IMR-90 (cell line): ENCODE measurements around the gene ZNF644. TPM values are rescaled to one million over a fixed set of nuclear protein-coding genes. Genes with fewer than 3 reads are reported as not detected.

Experiments
- ATAC-seq: fragments of 200-7000 bp; cut with Tn5 transposase; 2 replicates; pipeline ENCODE4 v1.9.1; 2020; ENCODE audit warnings: low read depth, mild to moderate bottlenecking, moderate library complexity
- BruUV-seq: library from RNA; stranded (reverse); fragments of 400-500 nt; replicated peaks from 2 replicates; lab custom pipeline; 2021; lab: Mats Ljungman, UMichigan
- CTCF ChIA-PET: fragments of 300-600 bp; formaldehyde crosslinking; extraction: SDS; loops from one replicate; lab custom pipeline; 2021; ENCODE audit warnings: antibody characterized with exemption; lab: Yijun Ruan, JAX
- POLR2A ChIA-PET: fragments of 300-600 bp; sonication (Branson Sonifier 250); formaldehyde crosslinking; loops from one replicate; lab custom pipeline; 2022; ENCODE audit warnings: antibody characterized with exemption; ENCODE audit not compliant: unreplicated experiment; lab: Charles Lee
- DNase-seq: peaks from one replicate; pipeline ENCODE4 v3.0.0; 2013
- H2AFZ ChIP-seq: replicated peaks from 2 replicates; pipeline ENCODE3; 2013; ENCODE audit warnings: low read length, mild to moderate bottlenecking; ENCODE audit not compliant: poor library complexity
- H2AK5ac ChIP-seq: 2 replicates; pipeline ENCODE4 v1.6.1; 2013; ENCODE audit warnings: low read depth, low read length, inconsistent platforms
- H2AK9ac ChIP-seq: replicated peaks from 2 replicates; pipeline ENCODE3; 2013; ENCODE audit warnings: mild to moderate bottlenecking, low read depth, low read length, moderate library complexity; ENCODE audit not compliant: poor library complexity
- H2BK120ac ChIP-seq: 2 replicates; pipeline ENCODE4 v1.6.1; 2013; ENCODE audit warnings: low read depth, low read length, inconsistent platforms
- H2BK15ac ChIP-seq: 3 replicates; pipeline ENCODE4 v1.6.1; 2013; ENCODE audit warnings: low read depth, low read length, inconsistent platforms
- H2BK20ac ChIP-seq: 2 replicates; pipeline ENCODE4 v1.6.1; 2013; ENCODE audit warnings: low read depth, mild to moderate bottlenecking, inconsistent platforms, low read length, moderate library complexity
- H2BK5ac ChIP-seq: 2 replicates; pipeline ENCODE4 v1.6.1; 2013; ENCODE audit warnings: mild to moderate bottlenecking, low read depth, low read length, inconsistent platforms; ENCODE audit not compliant: poor library complexity, severe bottlenecking
- H3K14ac ChIP-seq: replicated peaks from 2 replicates; pipeline ENCODE4 v1.6.1; 2013; ENCODE audit warnings: low read depth, low read length, inconsistent platforms
- H3K18ac ChIP-seq: 2 replicates; pipeline ENCODE4 v1.6.1; 2013; ENCODE audit warnings: low read depth, low read length, control low read depth
- H3K23ac ChIP-seq: 2 replicates; pipeline ENCODE4 v1.6.1; 2013; ENCODE audit warnings: low read depth, low read length, inconsistent platforms
- H3K27ac ChIP-seq: 2 replicates; pipeline ENCODE4 v1.5.1; 2013; ENCODE audit warnings: mild to moderate bottlenecking, control low read depth, low read length; ENCODE audit not compliant: insufficient read depth
- H3K27me3 ChIP-seq: 2 replicates; pipeline ENCODE4 v1.6.1; 2013; ENCODE audit warnings: low read length; ENCODE audit not compliant: control insufficient read depth, insufficient read depth
- H3K36me3 ChIP-seq: 2 replicates; pipeline ENCODE4 v1.6.1; 2013; ENCODE audit warnings: low read length, mixed read lengths; ENCODE audit not compliant: control insufficient read depth, insufficient read depth
- H3K4ac ChIP-seq: 2 replicates; pipeline ENCODE4 v1.6.1; 2013; ENCODE audit warnings: low read depth, low read length, inconsistent platforms
- H3K4me1 ChIP-seq: 2 replicates; pipeline ENCODE4 v1.6.1; 2013; ENCODE audit warnings: low read length, mixed read lengths; ENCODE audit not compliant: control insufficient read depth, insufficient read depth
- H3K4me2 ChIP-seq: 2 replicates; pipeline ENCODE4 v1.6.1; 2013; ENCODE audit warnings: low read depth, mild to moderate bottlenecking, control low read depth, low read length, moderate library complexity
- H3K4me3 ChIP-seq: 2 replicates; pipeline ENCODE4 v1.5.1; 2013; ENCODE audit warnings: low read depth, mild to moderate bottlenecking, control low read depth, low read length, moderate library complexity; ENCODE audit not compliant: insufficient read depth
- H3K56ac ChIP-seq: 2 replicates; pipeline ENCODE4 v1.6.1; 2013; ENCODE audit warnings: low read length, inconsistent platforms; ENCODE audit not compliant: insufficient read depth; ENCODE audit errors: extremely low read depth
- H3K79me1 ChIP-seq, 2 experiments: 2 replicates each; pipeline ENCODE4 v1.6.1; 2013; ENCODE audit warnings: low read length in 2 of 2, inconsistent platforms in 1 of 2, low read depth in 1 of 2
- H3K9ac ChIP-seq: 2 replicates; pipeline ENCODE4 v1.6.1; 2013; ENCODE audit warnings: low read depth, low read length, control low read depth
- H3K9me1 ChIP-seq: 2 replicates; pipeline ENCODE4 v1.6.1; 2013; ENCODE audit warnings: low read length, inconsistent platforms; ENCODE audit not compliant: insufficient read depth
- H3K9me3 ChIP-seq: 2 replicates; pipeline ENCODE4 v1.6.1; 2013; ENCODE audit warnings: low read length; ENCODE audit not compliant: control insufficient read depth, insufficient read depth
- H4K20me1 ChIP-seq: 2 replicates; pipeline ENCODE4 v1.6.1; 2013; ENCODE audit warnings: low read length, inconsistent platforms; ENCODE audit not compliant: insufficient read depth
- H4K5ac ChIP-seq: 2 replicates; pipeline ENCODE4 v1.6.1; 2013; ENCODE audit warnings: mild to moderate bottlenecking, low read depth, low read length, control low read depth
- H4K8ac ChIP-seq, 2 experiments: 2 replicates each; pipeline ENCODE4 v1.6.1; 2013; ENCODE audit warnings: low read depth in 2 of 2, low read length in 2 of 2, control low read depth in 1 of 2, inconsistent platforms in 1 of 2
- H4K91ac ChIP-seq: 2 replicates; pipeline ENCODE4 v1.6.1; 2013; ENCODE audit warnings: low read depth, low read length, inconsistent platforms; ENCODE audit not compliant: insufficient read depth
- BHLHE40 ChIP-seq: fragments of 150-350 bp; IDR thresholded peaks from 2 replicates; pipeline ENCODE4 v1.6.1; 2016; ENCODE audit warnings: mild to moderate bottlenecking, low read depth, low read length
- CEBPB ChIP-seq: IDR thresholded peaks from 2 replicates; pipeline ENCODE4 v1.6.1; 2012; ENCODE audit warnings: low read depth, low read length, improper control_type of control experiment
- CHD1 ChIP-seq: IDR thresholded peaks from 2 replicates; pipeline ENCODE4 v1.6.1; 2012; ENCODE audit warnings: low read depth, low read length, improper control_type of control experiment
- FOS ChIP-seq: fragments of 150-350 bp; IDR thresholded peaks from 2 replicates; pipeline ENCODE4 v1.6.1; 2016; ENCODE audit warnings: low read depth, low read length
- MAFK ChIP-seq: IDR thresholded peaks from 2 replicates; pipeline ENCODE4 v1.6.1; 2012; ENCODE audit warnings: low read depth, low read length, improper control_type of control experiment
- MAZ ChIP-seq: IDR thresholded peaks from 2 replicates; pipeline ENCODE4 v1.6.1; 2012; ENCODE audit warnings: low read depth, mild to moderate bottlenecking, low read length, improper control_type of control experiment, moderate library complexity, borderline replicate concordance
- MXI1 ChIP-seq: IDR thresholded peaks from 2 replicates; pipeline ENCODE4 v1.6.1; 2012; ENCODE audit warnings: low read depth, mild to moderate bottlenecking, low read length, moderate library complexity, borderline replicate concordance
- NFE2L2 ChIP-seq: fragments of 150-350 bp; IDR thresholded peaks from 2 replicates; pipeline ENCODE4 v1.6.1; 2016; ENCODE audit warnings: low read depth, mild to moderate bottlenecking, low read length
- POLR2A ChIP-seq: IDR thresholded peaks from 2 replicates; pipeline ENCODE4 v1.6.1; 2012; ENCODE audit warnings: mild to moderate bottlenecking, low read depth, low read length
- RAD21 ChIP-seq: IDR thresholded peaks from 2 replicates; pipeline ENCODE4 v1.6.1; 2012; ENCODE audit warnings: low read length, improper control_type of control experiment
- RCOR1 ChIP-seq: IDR thresholded peaks from 2 replicates; pipeline ENCODE4 v1.6.1; 2012; ENCODE audit warnings: mild to moderate bottlenecking, low read length, improper control_type of control experiment; ENCODE audit not compliant: insufficient replicate concordance
- RFX5 ChIP-seq: IDR thresholded peaks from 2 replicates; pipeline ENCODE4 v1.8.0; 2012; ENCODE audit warnings: low read depth, mild to moderate bottlenecking, low read length, moderate library complexity
- SMC3 ChIP-seq: fragments of 150-350 bp; IDR thresholded peaks from 2 replicates; pipeline ENCODE4 v1.6.1; 2016; ENCODE audit warnings: low read depth, mild to moderate bottlenecking, antibody characterized with exemption, low read length, moderate library complexity
- WGBS, 2 experiments: methylation state at CpG; one replicate each; pipeline versions ENCODE4 v1.1.5 to v1.1.7; 2013; ENCODE audit warnings: missing lambda C conversion rate in 2 of 2; ENCODE audit not compliant: insufficient read length in 1 of 2; ENCODE audit errors: extremely low coverage in 2 of 2; 5-methylcytosine and 5-hydroxymethylcytosine counted together
- dilution Hi-C: fragments of 300-500 bp; cut with HindIII; formaldehyde crosslinking; loops from one replicate; pipeline ENCODE4 v1.14.3; 2018; ENCODE audit warnings: low sequenced_read_pairs; ENCODE audit not compliant: unreplicated experiment
- in situ Hi-C: fragments of 300-500 bp; cut with MboI; formaldehyde crosslinking; loops from 3 replicates; pipeline ENCODE4 v1.14.3; 2019; ENCODE audit warnings: low sequenced_read_pairs, inconsistent platforms, mixed read lengths
- intact Hi-C: fragments of 100-400 bp; cut with micrococcal nuclease; formaldehyde crosslinking; loops from 2 replicates; pipeline ENCODE4 v1.10.0; 2022
- polyA plus RNA-seq, 3 experiments: library from polyadenylated mRNA; depleted of rRNA; stranded (reverse); fragments of >200 nt; gene quantifications; 2 replicates each; pipeline ENCODE4 v1.2.3, GENCODE V29; 2012; ENCODE audit warnings: low replicate concordance in 1 of 3
- total RNA-seq: library from RNA; depleted of rRNA; stranded (reverse); fragments of >200 nt; gene quantifications from 2 replicates; pipeline ENCODE4 v1.2.3, GENCODE V29; 2012
- TF ChIP-seq, protein P1 (sequence below): fragments of 150-350 bp; IDR thresholded peaks from 2 replicates; pipeline ENCODE4 v1.6.1; 2016; ENCODE audit warnings: low read depth, mild to moderate bottlenecking, low read length, moderate library complexity, borderline replicate concordance
- TF ChIP-seq, protein P2 (sequence below): conservative IDR thresholded peaks from 2 replicates; pipeline ENCODE4 v1.5.1; 2012; ENCODE audit warnings: mild to moderate bottlenecking, low read depth, low read length, improper control_type of control experiment
- TF ChIP-seq, protein P3 (sequence below): fragments of 150-350 bp; IDR thresholded peaks from 2 replicates; pipeline ENCODE4 v1.6.1; 2017; ENCODE audit warnings: mild to moderate bottlenecking, antibody characterized with exemption, low read length, low read depth

The ZNF644 gene
- total and polyA plus RNA-seq, 2 of the 4 experiments (the other 2 are of a cell fraction): 9.0 to 45.3 TPM

- in situ Hi-C loops (no loop called here), dilution Hi-C loops (no loop called here), intact Hi-C loops (loop anchor here (5.0 kb wide), 1 partner anchor 38 kb away; no protein-coding TSS in a partner anchor)
- Histone ChIP-seq H3K56ac (no peak overlapping the region), H3K79me1 (peaks cover 17 to 38% of the 10 kb centered on the region in 2 experiments), H3K14ac (no peak overlapping the region), H3K36me3 (peaks cover 10% of the 10 kb centered on the region), H4K5ac (no peak overlapping the region), H3K4me3 (no peak overlapping the region), H2AFZ (no peak overlapping the region), H3K9me1 (no peaks in the 10 kb centered on the region), H3K27ac (no peak overlapping the region), H4K91ac (no peak overlapping the region), H3K18ac (no peak overlapping the region), H3K9me3 (no peaks in the 10 kb centered on the region), H2BK5ac (no peak overlapping the region), H2BK20ac (no peak overlapping the region), H4K8ac (no peak overlapping the region), H2BK15ac (no peak overlapping the region), H3K4me2 (no peak overlapping the region), H2AK5ac (no peak overlapping the region), H2BK120ac (no peak overlapping the region), H2AK9ac (no peak overlapping the region), H4K20me1 (peaks cover 9% of the 10 kb centered on the region; the same call in 1 of the 2 replicates), H3K4ac (no peak overlapping the region), H3K4me1 (peaks cover 2% of the 10 kb centered on the region; the same call in 1 of the 2 replicates), H3K23ac (no peak overlapping the region), H3K27me3 (no peaks in the 10 kb centered on the region), H3K9ac (no peak overlapping the region)
- ChIA-PET POLR2A (no interaction called here), CTCF (no interaction called here)
- WGBS, 2 experiments: no CpG with 5 or more reads among the region's 4 CpGs
- TF ChIP-seq RAD21 (no peak), SMC3 (no peak), RCOR1 (no peak), RFX5 (no peak), NFE2L2 (no peak), POLR2A (no peak), FOS (no peak), MAZ (no peak), MAFK (no peak), BHLHE40 (no peak), CEBPB (no peak), CHD1 (no peak), MXI1 (no peak)
- TF ChIP-seq, protein P1, sequence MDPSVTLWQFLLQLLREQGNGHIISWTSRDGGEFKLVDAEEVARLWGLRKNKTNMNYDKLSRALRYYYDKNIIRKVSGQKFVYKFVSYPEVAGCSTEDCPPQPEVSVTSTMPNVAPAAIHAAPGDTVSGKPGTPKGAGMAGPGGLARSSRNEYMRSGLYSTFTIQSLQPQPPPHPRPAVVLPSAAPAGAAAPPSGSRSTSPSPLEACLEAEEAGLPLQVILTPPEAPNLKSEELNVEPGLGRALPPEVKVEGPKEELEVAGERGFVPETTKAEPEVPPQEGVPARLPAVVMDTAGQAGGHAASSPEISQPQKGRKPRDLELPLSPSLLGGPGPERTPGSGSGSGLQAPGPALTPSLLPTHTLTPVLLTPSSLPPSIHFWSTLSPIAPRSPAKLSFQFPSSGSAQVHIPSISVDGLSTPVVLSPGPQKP: no peak
- TF ChIP-seq, protein P2, sequence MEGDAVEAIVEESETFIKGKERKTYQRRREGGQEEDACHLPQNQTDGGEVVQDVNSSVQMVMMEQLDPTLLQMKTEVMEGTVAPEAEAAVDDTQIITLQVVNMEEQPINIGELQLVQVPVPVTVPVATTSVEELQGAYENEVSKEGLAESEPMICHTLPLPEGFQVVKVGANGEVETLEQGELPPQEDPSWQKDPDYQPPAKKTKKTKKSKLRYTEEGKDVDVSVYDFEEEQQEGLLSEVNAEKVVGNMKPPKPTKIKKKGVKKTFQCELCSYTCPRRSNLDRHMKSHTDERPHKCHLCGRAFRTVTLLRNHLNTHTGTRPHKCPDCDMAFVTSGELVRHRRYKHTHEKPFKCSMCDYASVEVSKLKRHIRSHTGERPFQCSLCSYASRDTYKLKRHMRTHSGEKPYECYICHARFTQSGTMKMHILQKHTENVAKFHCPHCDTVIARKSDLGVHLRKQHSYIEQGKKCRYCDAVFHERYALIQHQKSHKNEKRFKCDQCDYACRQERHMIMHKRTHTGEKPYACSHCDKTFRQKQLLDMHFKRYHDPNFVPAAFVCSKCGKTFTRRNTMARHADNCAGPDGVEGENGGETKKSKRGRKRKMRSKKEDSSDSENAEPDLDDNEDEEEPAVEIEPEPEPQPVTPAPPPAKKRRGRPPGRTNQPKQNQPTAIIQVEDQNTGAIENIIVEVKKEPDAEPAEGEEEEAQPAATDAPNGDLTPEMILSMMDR: no peak
- TF ChIP-seq, protein P3, sequence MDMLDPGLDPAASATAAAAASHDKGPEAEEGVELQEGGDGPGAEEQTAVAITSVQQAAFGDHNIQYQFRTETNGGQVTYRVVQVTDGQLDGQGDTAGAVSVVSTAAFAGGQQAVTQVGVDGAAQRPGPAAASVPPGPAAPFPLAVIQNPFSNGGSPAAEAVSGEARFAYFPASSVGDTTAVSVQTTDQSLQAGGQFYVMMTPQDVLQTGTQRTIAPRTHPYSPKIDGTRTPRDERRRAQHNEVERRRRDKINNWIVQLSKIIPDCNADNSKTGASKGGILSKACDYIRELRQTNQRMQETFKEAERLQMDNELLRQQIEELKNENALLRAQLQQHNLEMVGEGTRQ: no peak
- DNase-seq: no peak
- BruUV-seq: no TSS peak
- ATAC-seq: no peak
Observed at GRCh38 chr1:90943966-90944365, 77.9 kb downstream of the ZNF644 start.
